Liver (tissue), 3 donors: ENCODE data around the gene ACOXL.

ENCODE experiments used
- EGR1 ChIP-seq, 2 donors: IDR thresholded peaks; 2 replicates each; pipeline ENCODE4 v1.6.1; 2016 to 2018; ENCODE audit warnings: antibody characterized with exemption in 2 of 2, low read depth in 2 of 2
- FOXA1 ChIP-seq: IDR thresholded peaks from 2 replicates; pipeline ENCODE4 v1.6.1; 2016; ENCODE audit warnings: antibody characterized with exemption
- FOXA2 ChIP-seq: IDR thresholded peaks from 2 replicates; pipeline ENCODE4 v1.6.1; 2016; ENCODE audit warnings: antibody characterized with exemption
- HNF4A ChIP-seq, 2 donors: conservative IDR thresholded peaks; 2 replicates each; pipeline ENCODE4 v1.6.1; 2016; ENCODE audit warnings: antibody characterized with exemption in 2 of 2, mild to moderate bottlenecking in 2 of 2
- JUND ChIP-seq, 2 donors: IDR thresholded peaks; 2 replicates each; pipeline ENCODE4 v1.6.1; 2016; ENCODE audit warnings: antibody characterized with exemption in 2 of 2
- RAD21 ChIP-seq, 2 donors: IDR thresholded peaks; 2 replicates each; pipeline ENCODE4 v1.6.1; 2016; ENCODE audit warnings: antibody characterized with exemption in 2 of 2, mild to moderate bottlenecking in 2 of 2
- RXRA ChIP-seq, 2 donors: IDR thresholded peaks; 2 replicates each; pipeline ENCODE4 v1.6.1; 2017 to 2018; ENCODE audit warnings: antibody characterized with exemption in 2 of 2, mild to moderate bottlenecking in 1 of 2
- SP1 ChIP-seq: IDR thresholded peaks from 2 replicates; pipeline ENCODE4 v1.6.1; 2018; ENCODE audit warnings: antibody characterized with exemption, mild to moderate bottlenecking
- TAF1 ChIP-seq: conservative IDR thresholded peaks from 2 replicates; pipeline ENCODE4 v1.6.1; 2016; ENCODE audit warnings: antibody characterized with exemption, mild to moderate bottlenecking
- YY1 ChIP-seq: IDR thresholded peaks from 2 replicates; pipeline ENCODE4 v1.6.1; 2016; ENCODE audit warnings: antibody characterized with exemption, mild to moderate bottlenecking
- TF ChIP-seq, protein P1 (sequence below): fragments of 150-350 bp; IDR thresholded peaks from 2 replicates; pipeline ENCODE4 v1.5.1; 2017; ENCODE audit warnings: improper control_type of control experiment, low read depth, low read length; ENCODE audit not compliant: missing input control
- TF ChIP-seq, protein P2 (sequence below): IDR thresholded peaks from 2 replicates; pipeline ENCODE4 v1.6.1; 2016; ENCODE audit warnings: antibody characterized with exemption
- TF ChIP-seq, protein P3 (sequence below): IDR thresholded peaks from 2 replicates; pipeline ENCODE4 v1.6.1; 2016; ENCODE audit warnings: antibody characterized with exemption
- TF ChIP-seq, protein P4 (sequence below): IDR thresholded peaks from 2 replicates; pipeline ENCODE4 v1.6.1; 2016; ENCODE audit warnings: antibody characterized with exemption, mild to moderate bottlenecking
- donor health status: healthy.
- donor health status: healthy.

DNA sequence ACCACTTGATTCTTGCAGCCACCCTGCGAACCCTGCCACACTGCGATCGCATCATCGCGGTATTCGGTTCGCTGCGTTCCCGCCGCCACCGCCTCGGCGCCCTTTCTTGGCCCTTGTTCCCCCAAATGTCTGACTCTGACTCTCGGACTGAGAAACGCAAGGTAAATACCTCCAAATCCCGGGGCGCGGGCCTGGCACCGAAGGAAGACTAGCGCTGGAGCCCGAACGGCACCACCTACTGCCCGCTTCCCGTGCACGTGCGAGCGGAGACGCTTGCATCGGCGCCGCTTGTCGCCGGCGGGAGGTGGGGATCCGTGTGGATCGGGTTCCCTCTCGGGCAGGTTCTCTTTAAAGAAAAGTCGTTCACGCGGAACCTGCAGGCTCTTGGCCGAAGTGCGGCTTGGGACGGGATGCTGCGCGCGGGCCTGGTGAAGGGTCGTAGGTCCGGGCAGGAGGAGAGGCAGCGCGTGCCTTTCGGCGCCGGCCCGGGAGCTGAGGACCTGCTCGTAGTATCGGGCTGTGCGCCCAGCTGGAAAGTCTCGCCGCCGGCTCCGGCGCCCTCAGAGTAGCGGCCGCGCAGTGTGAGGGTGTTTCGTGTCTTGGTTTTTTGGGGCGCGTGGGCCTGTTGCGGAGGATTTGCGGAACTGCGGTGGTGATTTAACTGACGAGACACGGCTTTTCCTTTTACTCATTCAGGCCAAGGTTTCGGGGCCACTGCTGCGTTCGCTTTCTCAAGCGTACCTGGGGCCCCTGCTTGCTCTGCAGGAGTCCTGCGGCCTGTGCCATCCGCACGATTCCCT, 388.9 kb downstream of the ACOXL start:
- TF ChIP-seq FOXA2: no peak
- TF ChIP-seq, protein P1, sequence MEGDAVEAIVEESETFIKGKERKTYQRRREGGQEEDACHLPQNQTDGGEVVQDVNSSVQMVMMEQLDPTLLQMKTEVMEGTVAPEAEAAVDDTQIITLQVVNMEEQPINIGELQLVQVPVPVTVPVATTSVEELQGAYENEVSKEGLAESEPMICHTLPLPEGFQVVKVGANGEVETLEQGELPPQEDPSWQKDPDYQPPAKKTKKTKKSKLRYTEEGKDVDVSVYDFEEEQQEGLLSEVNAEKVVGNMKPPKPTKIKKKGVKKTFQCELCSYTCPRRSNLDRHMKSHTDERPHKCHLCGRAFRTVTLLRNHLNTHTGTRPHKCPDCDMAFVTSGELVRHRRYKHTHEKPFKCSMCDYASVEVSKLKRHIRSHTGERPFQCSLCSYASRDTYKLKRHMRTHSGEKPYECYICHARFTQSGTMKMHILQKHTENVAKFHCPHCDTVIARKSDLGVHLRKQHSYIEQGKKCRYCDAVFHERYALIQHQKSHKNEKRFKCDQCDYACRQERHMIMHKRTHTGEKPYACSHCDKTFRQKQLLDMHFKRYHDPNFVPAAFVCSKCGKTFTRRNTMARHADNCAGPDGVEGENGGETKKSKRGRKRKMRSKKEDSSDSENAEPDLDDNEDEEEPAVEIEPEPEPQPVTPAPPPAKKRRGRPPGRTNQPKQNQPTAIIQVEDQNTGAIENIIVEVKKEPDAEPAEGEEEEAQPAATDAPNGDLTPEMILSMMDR: no peak
- TF ChIP-seq EGR1 (IDR thresholded peaks at IDR 0.05; ENCODE audit: low read depth in 2 of 2): no peak
- TF ChIP-seq, protein P2, sequence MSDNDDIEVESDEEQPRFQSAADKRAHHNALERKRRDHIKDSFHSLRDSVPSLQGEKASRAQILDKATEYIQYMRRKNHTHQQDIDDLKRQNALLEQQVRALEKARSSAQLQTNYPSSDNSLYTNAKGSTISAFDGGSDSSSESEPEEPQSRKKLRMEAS: no peak
- TF ChIP-seq FOXA1: no peak
- TF ChIP-seq RXRA (IDR thresholded peaks at IDR 0.05): no peak
- TF ChIP-seq, protein P3, sequence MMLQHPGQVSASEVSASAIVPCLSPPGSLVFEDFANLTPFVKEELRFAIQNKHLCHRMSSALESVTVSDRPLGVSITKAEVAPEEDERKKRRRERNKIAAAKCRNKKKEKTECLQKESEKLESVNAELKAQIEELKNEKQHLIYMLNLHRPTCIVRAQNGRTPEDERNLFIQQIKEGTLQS: no peak
- TF ChIP-seq RAD21 (IDR thresholded peaks at IDR 0.05): peak in 1 of 2 donors; percentile 9
- no peak for TF ChIP-seq YY1
- TF ChIP-seq JUND (IDR thresholded peaks at IDR 0.05): no peak
- TF ChIP-seq, protein P4, sequence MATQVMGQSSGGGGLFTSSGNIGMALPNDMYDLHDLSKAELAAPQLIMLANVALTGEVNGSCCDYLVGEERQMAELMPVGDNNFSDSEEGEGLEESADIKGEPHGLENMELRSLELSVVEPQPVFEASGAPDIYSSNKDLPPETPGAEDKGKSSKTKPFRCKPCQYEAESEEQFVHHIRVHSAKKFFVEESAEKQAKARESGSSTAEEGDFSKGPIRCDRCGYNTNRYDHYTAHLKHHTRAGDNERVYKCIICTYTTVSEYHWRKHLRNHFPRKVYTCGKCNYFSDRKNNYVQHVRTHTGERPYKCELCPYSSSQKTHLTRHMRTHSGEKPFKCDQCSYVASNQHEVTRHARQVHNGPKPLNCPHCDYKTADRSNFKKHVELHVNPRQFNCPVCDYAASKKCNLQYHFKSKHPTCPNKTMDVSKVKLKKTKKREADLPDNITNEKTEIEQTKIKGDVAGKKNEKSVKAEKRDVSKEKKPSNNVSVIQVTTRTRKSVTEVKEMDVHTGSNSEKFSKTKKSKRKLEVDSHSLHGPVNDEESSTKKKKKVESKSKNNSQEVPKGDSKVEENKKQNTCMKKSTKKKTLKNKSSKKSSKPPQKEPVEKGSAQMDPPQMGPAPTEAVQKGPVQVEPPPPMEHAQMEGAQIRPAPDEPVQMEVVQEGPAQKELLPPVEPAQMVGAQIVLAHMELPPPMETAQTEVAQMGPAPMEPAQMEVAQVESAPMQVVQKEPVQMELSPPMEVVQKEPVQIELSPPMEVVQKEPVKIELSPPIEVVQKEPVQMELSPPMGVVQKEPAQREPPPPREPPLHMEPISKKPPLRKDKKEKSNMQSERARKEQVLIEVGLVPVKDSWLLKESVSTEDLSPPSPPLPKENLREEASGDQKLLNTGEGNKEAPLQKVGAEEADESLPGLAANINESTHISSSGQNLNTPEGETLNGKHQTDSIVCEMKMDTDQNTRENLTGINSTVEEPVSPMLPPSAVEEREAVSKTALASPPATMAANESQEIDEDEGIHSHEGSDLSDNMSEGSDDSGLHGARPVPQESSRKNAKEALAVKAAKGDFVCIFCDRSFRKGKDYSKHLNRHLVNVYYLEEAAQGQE: no peak
- no peak for TF ChIP-seq HNF4A (conservative IDR thresholded peaks at IDR 0.05)
- no peak for TF ChIP-seq TAF1
- no peak for TF ChIP-seq SP1
